HepG2 (cell line): ENCODE measurements around the gene NRDE2. TPM values are rescaled to one million over a fixed set of nuclear protein-coding genes. Genes with fewer than 3 reads are reported as not detected.

Experiments
- ATAC-seq: fragments of 200-7000 bp; cut with Tn5 transposase; 3 replicates; pipeline ENCODE4 v1.9.1; 2020; ENCODE audit warnings: mild to moderate bottlenecking, moderate library complexity
- BruUV-seq: library from RNA; stranded (reverse); fragments of 400-500 nt; replicated peaks from 2 replicates; lab custom pipeline; 2021; lab: Mats Ljungman, UMichigan
- CTCF ChIA-PET: fragments of 300-600 bp; formaldehyde crosslinking; extraction: SDS; loops from one replicate; lab custom pipeline; 2021; ENCODE audit warnings: low total read pairs, inconsistent platforms, low intra/inter-chr PET ratio; lab: Yijun Ruan, JAX
- POLR2A ChIA-PET: fragments of 350-600 bp; sonication (Branson Sonifier 250); formaldehyde crosslinking; loops from one replicate; lab custom pipeline; 2020; ENCODE audit warnings: antibody characterized with exemption, inconsistent platforms; lab: Yijun Ruan, JAX
- DNase-seq: peaks from one replicate; pipeline ENCODE4 v3.0.0-alpha.2; 2015; ENCODE audit warnings: low spot score
- FAIRE-seq: peaks from 3 replicates; lab custom pipeline; 2011; peaks lifted over from hg19 to GRCh38; lab: Jason Lieb, UNC
- H2AFZ ChIP-seq: one replicate; pipeline ENCODE4 v1.6.1; 2011; ENCODE audit warnings: low read length, inconsistent platforms
- H3K27ac ChIP-seq: fragments of 300-600 bp; 3 replicates; pipeline ENCODE4 v1.8.0; 2011; ENCODE audit warnings: mixed run types, mild to moderate bottlenecking, mixed read lengths, low read length, inconsistent platforms; ENCODE audit not compliant: insufficient read depth; ENCODE audit errors: extremely low read length
- H3K27me3 ChIP-seq, 2 experiments: fragments of 200-600 bp in 1 of 2; 2 replicates in 1 of 2; 3 replicates in 1 of 2; pipeline versions ENCODE4 v1.6.0 to v1.8.0; 2011; ENCODE audit warnings: low read length in 2 of 2, mild to moderate bottlenecking in 2 of 2, moderate library complexity in 2 of 2, inconsistent platforms in 1 of 2; ENCODE audit not compliant: insufficient read depth in 2 of 2, control insufficient read depth in 1 of 2
- H3K36me3 ChIP-seq, 2 experiments: fragments of 200-600 bp in 1 of 2; replicated peaks in 1 of 2; 2 replicates in 1 of 2; 3 replicates in 1 of 2; pipeline versions ENCODE4 v1.5.1 to v1.8.0; 2011; ENCODE audit warnings: low read length in 2 of 2, inconsistent platforms in 1 of 2; ENCODE audit not compliant: insufficient read depth in 2 of 2, control insufficient read depth in 1 of 2
- H3K4me1 ChIP-seq: 2 replicates; pipeline ENCODE4 v1.5.1; 2012; ENCODE audit warnings: low read length, inconsistent platforms; ENCODE audit not compliant: insufficient read depth
- H3K4me2 ChIP-seq: 2 replicates; pipeline ENCODE4 v1.6.0; 2011; ENCODE audit warnings: low read depth, low read length, inconsistent platforms
- H3K4me3 ChIP-seq, 3 experiments: fragments of 200-600 bp in 1 of 3; sonication (generic), shearing (Covaris generic) in 1 of 3; replicated peaks in 1 of 3; 2 replicates each; pipeline ENCODE4 v1.5.1; 2011 to 2016; ENCODE audit warnings: low read length in 3 of 3, inconsistent platforms in 2 of 3, low read depth in 2 of 3, mild to moderate bottlenecking in 2 of 3, control low read depth in 1 of 3, mixed read lengths in 1 of 3; ENCODE audit not compliant: insufficient read depth in 1 of 3
- H3K79me2 ChIP-seq: one replicate; pipeline ENCODE4 v1.6.1; 2011; ENCODE audit warnings: low read length, inconsistent platforms; ENCODE audit not compliant: insufficient read depth
- H3K9ac ChIP-seq: 2 replicates; pipeline ENCODE4 v1.6.0; 2011; ENCODE audit warnings: mild to moderate bottlenecking, low read depth, low read length, inconsistent platforms; ENCODE audit not compliant: insufficient read depth
- H3K9me3 ChIP-seq: 2 replicates; pipeline ENCODE4 v1.5.1; 2012; ENCODE audit warnings: mild to moderate bottlenecking, low read length
- H4K20me1 ChIP-seq: 2 replicates; pipeline ENCODE4 v1.6.0; 2011; ENCODE audit warnings: inconsistent platforms, mild to moderate bottlenecking, low read length, moderate library complexity; ENCODE audit not compliant: insufficient read depth
- ARID5B ChIP-seq: IDR thresholded peaks from 2 replicates; pipeline ENCODE4 v1.4.0; 2020; ENCODE audit warnings: mild to moderate bottlenecking, missing genetic modification reagents
- BRCA1 ChIP-seq: sonication (generic); formaldehyde crosslinking; IDR thresholded peaks from 2 replicates; pipeline ENCODE4 v1.4.0; 2020; ENCODE audit warnings: missing genetic modification reagents
- FOSL2 ChIP-seq: sonication (generic); formaldehyde crosslinking; IDR thresholded peaks from 2 replicates; pipeline ENCODE4 v1.4.0; 2020; ENCODE audit warnings: missing genetic modification reagents
- HNF4A ChIP-seq: sonication (generic); formaldehyde crosslinking; IDR thresholded peaks from 2 replicates; pipeline ENCODE4 v1.4.0; 2020; ENCODE audit warnings: missing genetic modification reagents
- RFX5 ChIP-seq: IDR thresholded peaks from 2 replicates; pipeline ENCODE4 v1.6.1; 2011; ENCODE audit warnings: low read depth, low read length, improper control_type of control experiment
- SAP130 ChIP-seq: IDR thresholded peaks from 2 replicates; pipeline ENCODE4 v1.6.1; 2016; ENCODE audit warnings: low read depth
- SOX6 ChIP-seq, 2 experiments: fragments of 450-650 bp in 1 of 2; sonication (generic) in 1 of 2; formaldehyde crosslinking in 1 of 2; IDR thresholded peaks; 2 replicates each; pipeline versions ENCODE4 v1.4.0 to v1.6.1; 2017 to 2020; ENCODE audit warnings: antibody characterized with exemption in 1 of 2, mild to moderate bottlenecking in 1 of 2, missing genetic modification reagents in 1 of 2
- SP5 ChIP-seq: IDR thresholded peaks from 2 replicates; pipeline ENCODE4 v1.6.1; 2016; ENCODE audit warnings: low read depth, borderline replicate concordance
- STAG1 ChIP-seq: sonication (generic); formaldehyde crosslinking; IDR thresholded peaks from 2 replicates; pipeline ENCODE4 v1.4.0; 2020; ENCODE audit warnings: missing genetic modification reagents
- ZNF564 ChIP-seq: sonication (generic); formaldehyde crosslinking; IDR thresholded peaks from 2 replicates; pipeline ENCODE4 v1.8.1; 2023; ENCODE audit warnings: mild to moderate bottlenecking, missing genetic modification reagents
- ZNF878 ChIP-seq: sonication (generic); formaldehyde crosslinking; IDR thresholded peaks from 2 replicates; pipeline ENCODE4 v1.8.1; 2023; ENCODE audit warnings: mild to moderate bottlenecking, missing genetic modification reagents, moderate library complexity
- WGBS: methylation state at CpG from one replicate; pipeline ENCODE4 v1.1.6; 2017; ENCODE audit warnings: low lambda C conversion rate; 5-methylcytosine and 5-hydroxymethylcytosine counted together
- in situ Hi-C: cut with HindIII; loops from 2 replicates; pipeline ENCODE4 v1.10.0; 2017; ENCODE audit warnings: low pct_unique_long_range_greater_than_20kb; ENCODE audit not compliant: extremely low pct_ligation_motif_present
- intact Hi-C: fragments of 100-400 bp; cut with micrococcal nuclease; formaldehyde crosslinking; loops from one replicate; pipeline ENCODE4 v1.10.0; 2022; ENCODE audit not compliant: unreplicated experiment
- polyA plus RNA-seq, 8 experiments: library from polyadenylated mRNA; depleted of rRNA in 3 of 8; stranded (reverse) in 7 of 8; unstranded in 1 of 8; fragments of >200 nt; fragmentation: Illumina TruSeq in 4 of 8; extraction: Trizol in 4 of 8; gene quantifications; 2 replicates each; pipeline versions ENCODE4 v1.2.1 to v1.2.3, GENCODE V29; 2011 to 2016; ENCODE audit warnings: low read depth in 4 of 8, missing spikeins in 1 of 8, mixed read lengths in 1 of 8; ENCODE audit not compliant: insufficient read depth in 1 of 8
- total RNA-seq, 5 experiments: library from RNA; depleted of rRNA; stranded (reverse); fragments of >200 nt; fragmentation: Illumina TruSeq; extraction: Trizol; gene quantifications; 2 replicates each; pipeline ENCODE4 v1.2.3, GENCODE V29; 2016; ENCODE audit warnings: low read depth in 1 of 5

The NRDE2 gene
- total and polyA plus RNA-seq, 2 of the 13 experiments (the other 11 are each of a cell fraction or from before 2014, with no cell fraction given) = 5.6 to 12.5 TPM

GRCh38 chr14:90368946-90369721 lies 37.4 kb upstream of the NRDE2 start (continued):
- TF ChIP-seq ARID5B (CRISPR knock-in tag) = peak; percentile 29; the same call in 1 of the 2 replicates
- no peak for TF ChIP-seq SOX6 (IDR thresholded peaks at IDR 0.05)
- 0 out of 2 replicates have a peak, but pooled peaks have one; percentile 29 for TF ChIP-seq SOX6 (CRISPR knock-in tag; IDR thresholded peaks at IDR 0.05)
- TF ChIP-seq HNF4A (CRISPR knock-in tag) = peak; percentile 44
- TF ChIP-seq RFX5 = no peak
- TF ChIP-seq SAP130 = peak; percentile 48
- peak; percentile 21; the same call in 1 of the 2 replicates for TF ChIP-seq STAG1
- no peak for TF ChIP-seq BRCA1
- peak; percentile 83 for TF ChIP-seq FOSL2 (CRISPR knock-in tag)

DNA sequence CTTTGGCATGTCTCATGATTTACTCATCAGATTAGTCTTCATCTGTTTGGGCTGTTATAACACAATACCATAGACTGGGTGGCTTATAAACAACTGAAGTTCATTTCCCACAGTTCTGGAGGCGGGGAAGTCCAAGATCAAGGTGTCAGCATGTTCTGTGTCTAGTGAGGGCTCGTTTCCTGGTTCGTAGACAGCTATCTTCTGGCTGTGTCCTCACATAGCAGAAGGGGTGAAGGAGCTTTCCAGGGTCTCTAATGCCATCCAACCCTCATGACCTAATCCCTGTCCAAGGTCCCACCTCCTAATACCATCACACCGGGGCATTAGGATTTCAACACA lies 30.8 kb upstream of the NRDE2 start:
- H4K20me1 ChIP-seq = no peaks in the 10 kb centered on the region
- no peak overlapping the region; a peak in 1 of 6 replicates for H3K4me3 ChIP-seq
- POLR2A ChIA-PET = no interaction called here
- no peaks in the 10 kb centered on the region for H3K9me3 ChIP-seq
- in situ Hi-C loops (no loop called here), intact Hi-C loops (no loop called here)
- no peak overlapping the region for H3K9ac ChIP-seq
- no peak overlapping the region for H2AFZ ChIP-seq
- 1% methylated on average over 4 of the region's 4 CpGs for WGBS
- ATAC-seq (peak; percentile 51), FAIRE-seq (no peak), DNase-seq (peak; percentile 13)
- H3K4me1 ChIP-seq = peaks cover 34% of the 10 kb centered on the region
- TF ChIP-seq ZNF564 (CRISPR knock-in tag) (peak; percentile 99), HNF4A (CRISPR knock-in tag) (0 out of 2 replicates have a peak, but pooled peaks have one; percentile 14), ZNF878 (no peak), SP5 (CRISPR knock-in tag) (0 out of 2 replicates have a peak, but pooled peaks have one; percentile 20)
- H3K4me2 ChIP-seq = peak overlapping the region; percentile 45; the same call in 1 of the 2 replicates
- H3K27me3 ChIP-seq = no peaks in the 10 kb centered on the region
- CTCF ChIA-PET = no interaction called here
- H3K36me3 ChIP-seq = no peaks in the 10 kb centered on the region
- no TSS peak for BruUV-seq
- no peak overlapping the region for H3K27ac ChIP-seq
- H3K79me2 ChIP-seq = no peaks in the 10 kb centered on the region
